K562 (cell line): Measurements from ENCODE around the gene DNAAF8. TPM values are rescaled to one million over a fixed set of nuclear protein-coding genes. Genes with fewer than 3 reads are reported as not detected.

Experiments used
- ATAC-seq: fragments of 200-7000 bp; cut with Tn5 transposase; 3 replicates; pipeline ENCODE4 v1.9.1; 2020; ENCODE audit warnings: moderate library complexity
- BruUV-seq: library from RNA; stranded (reverse); fragments of 400-500 nt; replicated peaks from 2 replicates; lab custom pipeline; 2021; lab: Mats Ljungman, UMichigan
- CTCF ChIA-PET: fragments of 300-600 bp; formaldehyde crosslinking; extraction: SDS; loops from one replicate; lab custom pipeline; 2021; ENCODE audit warnings: low intra/inter-chr PET ratio; lab: Yijun Ruan, JAX
- POLR2A ChIA-PET: fragments of 300-600, 350-650 bp; sonication (Branson Sonifier 250); formaldehyde crosslinking; extraction: SDS; loops from one replicate; lab custom pipeline; 2021; ENCODE audit warnings: antibody characterized with exemption, inconsistent platforms; lab: Yijun Ruan, JAX
- DNase-seq, 4 experiments: peaks; one replicate each; pipeline versions ENCODE4 v3.0.0 to v3.0.0-alpha.2; 2011 to 2018; ENCODE audit warnings: low spot score in 3 of 4, mixed read lengths in 3 of 4; ENCODE audit errors: extremely low read depth in 1 of 4
- FAIRE-seq: peaks from 2 replicates; lab custom pipeline; 2011; peaks lifted over from hg19 to GRCh38; lab: Jason Lieb, UNC
- H2AFZ ChIP-seq: 2 replicates; pipeline ENCODE4 v1.6.0; 2011; ENCODE audit warnings: low read depth, low read length, control low read depth, inconsistent platforms
- H3K27ac ChIP-seq: fragments of 200-600 bp; 3 replicates; pipeline ENCODE4 v1.8.0; 2011; ENCODE audit warnings: low read depth, mild to moderate bottlenecking, control low read depth, inconsistent platforms, low read length, moderate library complexity, mixed read lengths; ENCODE audit errors: extremely low read depth
- H3K27me3 ChIP-seq, 2 experiments: fragments of 300-600 bp in 1 of 2; 2 replicates in 1 of 2; 3 replicates in 1 of 2; pipeline versions ENCODE4 v1.6.0 to v1.8.0; 2011; ENCODE audit warnings: inconsistent platforms in 2 of 2, low read length in 2 of 2, mild to moderate bottlenecking in 1 of 2, mixed read lengths in 1 of 2, moderate library complexity in 1 of 2; ENCODE audit not compliant: control insufficient read depth in 2 of 2, insufficient read depth in 2 of 2
- H3K36me3 ChIP-seq: fragments of 300-600 bp; 3 replicates; pipeline ENCODE4 v1.8.0; 2011; ENCODE audit warnings: mild to moderate bottlenecking, low read length, inconsistent platforms; ENCODE audit not compliant: control insufficient read depth, insufficient read depth
- H3K4me1 ChIP-seq, 2 experiments: fragments of 200-600 bp in 1 of 2; replicated peaks in 1 of 2; 2 replicates in 1 of 2; 3 replicates in 1 of 2; pipeline versions ENCODE4 v1.5.1 to v1.8.0; 2011; ENCODE audit warnings: inconsistent platforms in 2 of 2, low read length in 2 of 2, mild to moderate bottlenecking in 1 of 2, mixed read lengths in 1 of 2, moderate library complexity in 1 of 2; ENCODE audit not compliant: control insufficient read depth in 2 of 2, insufficient read depth in 2 of 2
- H3K4me2 ChIP-seq: 2 replicates; pipeline ENCODE4 v1.6.1; 2011; ENCODE audit warnings: low read length, control low read depth, inconsistent platforms, mixed read lengths; ENCODE audit not compliant: insufficient read depth
- H3K4me3 ChIP-seq: fragments of 200-600 bp; sonication (generic), shearing (Covaris generic); 2 replicates; pipeline ENCODE4 v1.5.1; 2016; ENCODE audit warnings: control low read depth, inconsistent platforms
- H3K79me2 ChIP-seq: fragments of 200-600 bp; 3 replicates; pipeline ENCODE4 v1.8.0; 2011; ENCODE audit warnings: low read length, inconsistent platforms; ENCODE audit not compliant: control insufficient read depth, insufficient read depth
- H3K9ac ChIP-seq, 2 experiments: 2 replicates each; pipeline versions ENCODE4 v1.6.0 to v1.6.1; 2011; ENCODE audit warnings: low read depth in 2 of 2, low read length in 2 of 2, control low read depth in 1 of 2, inconsistent platforms in 1 of 2, mild to moderate bottlenecking in 1 of 2, mixed read lengths in 1 of 2; ENCODE audit not compliant: insufficient read depth in 1 of 2
- H3K9me1 ChIP-seq: one replicate; pipeline ENCODE4 v1.6.0; 2011; ENCODE audit warnings: inconsistent platforms, mild to moderate bottlenecking, low read length, moderate library complexity; ENCODE audit not compliant: control insufficient read depth, insufficient read depth
- H3K9me3 ChIP-seq: replicated peaks from 2 replicates; pipeline ENCODE4 v1.5.1; 2011; ENCODE audit warnings: low read depth, low read length, inconsistent platforms; ENCODE audit not compliant: control insufficient read depth, insufficient read depth
- H4K20me1 ChIP-seq: replicated peaks from 2 replicates; pipeline ENCODE4 v1.6.1; 2011; ENCODE audit warnings: low read length, inconsistent platforms, mixed read lengths; ENCODE audit not compliant: control insufficient read depth, insufficient read depth
- EWSR1 ChIP-seq: fragments of 450-650 bp; IDR thresholded peaks from 2 replicates; pipeline ENCODE4 v1.6.1; 2018; ENCODE audit warnings: borderline replicate concordance, mild to moderate bottlenecking, low read depth, moderate library complexity; ENCODE audit not compliant: partially characterized antibody
- MXI1 ChIP-seq: IDR thresholded peaks from 2 replicates; pipeline ENCODE4 v1.6.1; 2011; ENCODE audit warnings: low read depth, mild to moderate bottlenecking, improper control_type of control experiment, low read length
- WGBS: fragments of 100-300 bp; shearing (Covaris generic); methylation state at CpG from one replicate; pipeline ENCODE4 v1.1.6; 2016; ENCODE audit warnings: low coverage, mixed read lengths; ENCODE audit not compliant: insufficient coverage; ENCODE audit errors: missing lambda C conversion rate; 5-methylcytosine and 5-hydroxymethylcytosine counted together
- in situ Hi-C: fragments of 300-500 bp; cut with MboI; formaldehyde crosslinking; loops from 4 replicates; pipeline ENCODE4 v1.15.0; 2018; ENCODE audit warnings: inconsistent platforms, mixed read lengths
- intact Hi-C: fragments of 100-400 bp; cut with micrococcal nuclease; formaldehyde crosslinking; loops from 2 replicates; pipeline ENCODE4 v1.14.2; 2022
- polyA plus RNA-seq, 8 experiments: library from polyadenylated mRNA; depleted of rRNA in 4 of 8; stranded (reverse) in 5 of 8; unstranded in 3 of 8; fragments of >200 nt; fragmentation: Nextera tagmentation in 2 of 8; fragmentation: Illumina TruSeq in 1 of 8; extraction: Ambion mirVana in 2 of 8; extraction: Trizol in 1 of 8; gene quantifications; 2 replicates each; pipeline versions ENCODE4 v1.2.1 to v1.2.3, GENCODE V29; 2011 to 2014; ENCODE audit warnings: inconsistent platforms in 1 of 8, missing spikeins in 1 of 8
- total RNA-seq, 7 experiments: library from RNA; depleted of rRNA in 6 of 7; stranded (reverse); fragments of >200 nt in 6 of 7; fragmentation: Illumina TruSeq in 2 of 7; extraction: Trizol in 2 of 7; gene quantifications; 2 replicates each; pipeline versions ENCODE4 v1.2.1 to v1.2.3, GENCODE V29; 2011 to 2021; ENCODE audit warnings: low replicate concordance in 1 of 7
- TF ChIP-seq, protein P1 (sequence below): fragments of 450-650 bp; IDR thresholded peaks from 2 replicates; pipeline ENCODE4 v1.7.0; 2016; ENCODE audit warnings: borderline replicate concordance

The DNAAF8 gene
- total and polyA plus RNA-seq, 9 of the 15 experiments (the other 6 are each of a cell fraction or from before 2014, with no cell fraction given): 0.04 to 0.12 (median 0.10) TPM; not detected in 6

DNA sequence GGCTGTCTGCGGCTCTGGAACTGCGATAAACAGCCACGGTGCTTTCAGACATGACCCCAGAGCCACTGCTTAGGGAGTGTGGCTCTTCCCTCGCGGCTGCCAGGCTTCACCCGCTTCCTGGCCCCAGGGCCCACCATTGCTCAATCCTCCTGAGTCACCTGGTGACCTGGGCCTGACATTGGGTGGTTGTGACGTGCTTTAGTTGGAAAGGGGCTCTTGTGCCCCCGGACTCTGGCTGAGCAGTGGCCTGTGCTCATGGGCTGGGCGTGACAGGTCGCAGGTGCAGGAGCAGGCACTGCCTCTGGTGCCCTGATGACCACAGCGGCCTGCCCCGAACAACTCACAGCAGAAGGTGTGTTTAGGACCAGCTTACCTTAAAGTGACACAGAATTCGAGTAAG, 49.6 kb upstream of the DNAAF8 start:
- Histone ChIP-seq H3K4me1 (peaks cover 0 to 49% of the 10 kb centered on the region in 2 experiments; a peak in 2 of 5 replicates), H3K79me2 (no peaks in the 10 kb centered on the region), H4K20me1 (no peaks in the 10 kb centered on the region), H3K9me1 (no peaks in the 10 kb centered on the region), H3K27me3 (no peaks in the 10 kb centered on the region), H3K4me2 (no peak overlapping the region), H2AFZ (no peak overlapping the region), H3K36me3 (peaks cover 56% of the 10 kb centered on the region; the same call in 2 of the 3 replicates), H3K4me3 (no peak overlapping the region), H3K9me3 (no peaks in the 10 kb centered on the region), H3K9ac (0 out of 4 replicates have a peak overlapping the region, but pooled peaks of 1 of the 2 experiments have one; percentile 40), H3K27ac (no peak overlapping the region)
- intact Hi-C loops: no loop called here
- WGBS: 81% methylated on average over 10 of the region's 13 CpGs
- no peak for ATAC-seq
- ChIA-PET POLR2A (interaction anchor here (0.7 kb wide), 1 partner anchor 25 kb away, joined by 3 read pairs; no protein-coding TSS in a partner anchor), CTCF (no interaction called here)
- in situ Hi-C loops: no loop called here
- FAIRE-seq: no peak
- BruUV-seq: no TSS peak
- TF ChIP-seq, protein P1, sequence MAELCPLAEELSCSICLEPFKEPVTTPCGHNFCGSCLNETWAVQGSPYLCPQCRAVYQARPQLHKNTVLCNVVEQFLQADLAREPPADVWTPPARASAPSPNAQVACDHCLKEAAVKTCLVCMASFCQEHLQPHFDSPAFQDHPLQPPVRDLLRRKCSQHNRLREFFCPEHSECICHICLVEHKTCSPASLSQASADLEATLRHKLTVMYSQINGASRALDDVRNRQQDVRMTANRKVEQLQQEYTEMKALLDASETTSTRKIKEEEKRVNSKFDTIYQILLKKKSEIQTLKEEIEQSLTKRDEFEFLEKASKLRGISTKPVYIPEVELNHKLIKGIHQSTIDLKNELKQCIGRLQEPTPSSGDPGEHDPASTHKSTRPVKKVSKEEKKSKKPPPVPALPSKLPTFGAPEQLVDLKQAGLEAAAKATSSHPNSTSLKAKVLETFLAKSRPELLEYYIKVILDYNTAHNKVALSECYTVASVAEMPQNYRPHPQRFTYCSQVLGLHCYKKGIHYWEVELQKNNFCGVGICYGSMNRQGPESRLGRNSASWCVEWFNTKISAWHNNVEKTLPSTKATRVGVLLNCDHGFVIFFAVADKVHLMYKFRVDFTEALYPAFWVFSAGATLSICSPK: no peak
- TF ChIP-seq MXI1 (no peak), EWSR1 (no peak)
- no peak for DNase-seq
